CD4-positive, alpha-beta T cell treated with Interleukin-2 at 100 ng/mL for 4 hours (primary cell): Measurements from ENCODE around the gene PIRT.

Experiments used
- DNase-seq: peaks from one replicate; pipeline ENCODE4 v3.0.0-alpha.2; 2020; ENCODE audit warnings: low spot score

The PIRT gene

DNA sequence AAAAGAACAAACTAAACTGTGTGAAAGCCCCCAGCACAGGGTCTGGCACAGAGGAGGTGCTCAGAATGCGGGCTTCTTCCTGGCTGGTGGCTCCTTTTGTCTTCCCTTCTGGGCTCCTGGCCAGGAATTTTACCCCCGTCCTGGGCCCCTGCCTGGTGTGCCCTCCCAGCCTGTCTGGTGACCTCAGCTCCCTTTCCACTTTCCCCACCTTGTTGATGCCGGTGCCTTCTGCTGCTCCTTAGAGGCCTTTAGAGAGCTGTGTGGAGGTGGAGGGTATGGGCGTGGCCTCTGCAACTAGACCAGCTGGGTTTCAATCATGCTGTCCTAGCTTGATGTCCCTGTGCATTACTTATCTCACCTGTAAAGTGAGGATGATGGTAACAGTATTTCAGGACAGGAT, 16.8 kb downstream of the PIRT start:
- DNase-seq: no peak

DNA sequence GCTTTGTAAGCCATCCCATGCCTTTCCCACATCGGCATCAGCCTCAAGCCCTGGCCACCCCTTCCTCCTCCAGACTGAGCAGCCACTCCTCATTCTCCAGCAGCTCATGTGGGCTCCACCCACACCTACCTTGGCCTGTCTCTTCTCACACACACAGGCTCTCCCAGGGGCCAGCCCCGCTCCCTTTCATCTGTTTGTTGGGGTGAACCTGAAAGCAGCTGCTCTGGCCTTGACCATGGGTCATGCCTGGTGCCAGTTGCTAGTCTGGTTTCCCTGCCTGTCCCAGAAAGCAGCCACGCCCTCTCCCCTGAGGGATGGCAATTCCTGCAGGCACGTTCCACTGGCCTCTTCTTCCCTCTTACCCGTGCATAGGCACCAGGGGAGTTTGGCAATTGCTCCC, 22.6 kb downstream of the PIRT start:
- no peak for DNase-seq

DNA sequence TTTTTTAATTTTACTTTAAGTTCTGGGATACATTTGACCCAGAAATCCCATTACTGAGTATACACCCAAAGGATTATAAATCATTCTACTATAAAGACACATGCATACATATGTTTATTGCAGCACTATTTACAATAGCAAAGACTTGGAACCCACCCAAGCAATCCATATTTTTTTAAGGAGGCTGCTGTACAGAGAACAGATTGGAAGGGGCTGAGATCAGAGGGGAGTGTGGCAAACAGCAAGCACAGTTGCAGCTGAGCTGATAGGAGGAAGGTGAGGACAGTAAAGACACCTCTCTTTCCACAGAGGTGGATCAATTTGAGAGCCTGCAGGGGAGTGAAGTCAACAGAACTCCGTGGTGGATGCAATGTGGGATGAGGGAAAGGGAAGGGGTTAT, 23.8 kb downstream of the PIRT start:
- no peak for DNase-seq

DNA sequence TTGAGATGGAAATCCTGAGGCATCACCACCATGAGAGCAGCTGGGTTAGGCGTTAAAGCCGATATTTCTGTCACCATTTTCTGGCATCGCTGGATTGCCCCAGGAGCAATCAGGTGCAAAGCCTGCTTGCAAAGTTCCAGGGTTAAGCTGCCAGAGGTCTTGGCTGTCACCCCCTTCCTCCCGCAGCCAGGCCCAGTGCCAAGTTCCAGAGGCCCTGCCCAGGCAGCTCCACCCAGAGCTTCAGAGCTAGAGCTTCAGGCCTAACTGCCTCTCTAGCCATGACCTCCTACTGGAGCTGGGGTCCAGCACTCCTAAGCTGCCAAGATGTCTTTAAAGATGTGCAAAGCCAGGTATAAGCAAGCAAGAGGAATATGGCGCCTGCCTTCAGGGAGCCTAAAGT, 25.2 kb downstream of the PIRT start:
- DNase-seq: no peak

DNA sequence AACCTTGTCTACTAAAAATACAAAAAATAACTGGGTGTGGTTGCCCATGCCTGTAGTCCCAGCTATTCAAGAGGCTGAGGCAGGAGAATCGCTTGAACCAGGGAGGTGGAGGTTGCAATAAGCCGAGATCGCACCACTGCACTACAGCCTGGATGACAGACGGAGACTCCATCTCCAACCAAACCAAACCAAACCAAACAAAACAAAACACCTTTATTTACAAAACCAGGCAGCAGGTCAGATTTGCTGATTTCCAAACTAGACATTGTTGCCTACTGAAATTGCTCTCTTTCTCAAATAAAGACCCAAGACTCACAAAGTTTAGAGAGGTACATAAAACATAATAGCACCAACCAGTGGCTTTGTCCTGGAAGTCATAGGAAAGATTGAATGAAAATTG, 28.3 kb downstream of the PIRT start:
- DNase-seq: no peak

DNA sequence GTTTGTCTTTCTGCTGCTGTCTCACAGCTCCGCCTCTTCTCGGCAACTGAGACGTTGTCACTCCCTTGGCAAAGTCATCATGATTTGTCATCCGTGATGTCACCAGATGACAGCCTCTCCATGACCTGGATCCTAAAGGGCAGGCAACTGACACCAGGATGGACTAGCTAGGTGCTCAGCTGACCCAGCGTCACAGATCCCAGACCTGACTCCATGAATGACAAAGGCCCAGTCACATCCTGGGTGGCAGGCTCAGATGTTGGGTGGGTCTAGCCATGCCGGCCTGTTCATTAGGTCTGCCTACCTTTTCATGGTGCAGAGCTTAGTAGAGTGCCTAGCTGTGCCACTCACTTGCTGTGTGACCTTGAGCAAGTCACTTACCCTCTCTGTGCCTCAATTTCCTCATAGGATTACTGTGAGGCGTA, 30.2 kb downstream of the PIRT start:
- no peak for DNase-seq

DNA sequence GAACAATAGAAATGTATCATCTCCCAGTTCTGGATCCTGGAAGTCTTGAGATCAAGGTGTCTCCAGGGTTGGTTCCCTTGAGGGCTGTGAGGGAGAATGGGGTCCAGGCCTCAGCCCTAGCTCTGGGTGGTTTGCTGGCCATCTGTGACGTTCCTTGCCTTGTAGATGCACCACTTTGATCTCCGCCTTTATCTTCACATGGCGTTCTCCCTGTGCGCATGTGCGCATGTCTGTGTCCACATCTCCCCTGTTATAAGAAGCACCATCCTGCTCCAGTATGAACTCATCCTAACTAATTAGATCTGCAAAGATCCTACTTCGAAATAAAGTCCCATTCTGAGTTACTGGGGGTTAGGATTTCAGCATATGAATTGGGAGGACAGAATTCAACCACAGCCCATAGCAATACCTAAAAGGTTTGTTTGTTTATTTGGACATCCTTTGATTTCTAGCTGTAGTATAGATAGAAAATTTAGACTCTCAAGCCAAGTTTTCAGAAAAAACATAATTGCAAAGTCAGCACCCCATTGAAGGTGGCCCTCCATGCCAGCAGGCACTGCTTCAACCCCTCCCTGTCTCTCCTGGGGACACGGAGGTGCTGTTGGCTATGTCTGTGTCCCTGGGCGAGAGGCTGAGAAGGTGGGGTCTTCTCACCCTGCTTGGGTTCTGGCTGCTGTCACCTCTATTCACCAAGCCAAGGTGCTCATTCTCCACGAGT, 31.2 kb downstream of the PIRT start:
- no peak for DNase-seq

DNA sequence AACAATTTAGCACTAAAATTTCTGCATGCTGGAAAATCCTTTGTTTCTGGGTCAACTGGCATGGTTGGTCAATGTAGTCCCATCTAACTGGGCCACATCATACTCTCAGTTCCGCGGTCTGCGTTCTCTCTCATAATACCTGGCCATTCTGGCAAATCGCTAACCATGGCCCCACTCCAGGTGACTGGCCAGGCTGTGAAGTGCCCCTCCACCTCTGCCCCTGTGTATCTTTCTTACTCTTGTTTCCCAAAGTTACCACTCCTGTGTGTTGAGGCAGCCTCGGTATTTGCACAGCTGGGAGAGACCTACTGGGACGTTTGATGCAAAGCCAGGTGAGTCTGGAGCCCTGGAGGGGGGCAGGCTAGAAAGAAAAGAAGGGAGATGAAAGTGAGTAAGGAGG, 32.0 kb downstream of the PIRT start:
- DNase-seq: no peak

DNA sequence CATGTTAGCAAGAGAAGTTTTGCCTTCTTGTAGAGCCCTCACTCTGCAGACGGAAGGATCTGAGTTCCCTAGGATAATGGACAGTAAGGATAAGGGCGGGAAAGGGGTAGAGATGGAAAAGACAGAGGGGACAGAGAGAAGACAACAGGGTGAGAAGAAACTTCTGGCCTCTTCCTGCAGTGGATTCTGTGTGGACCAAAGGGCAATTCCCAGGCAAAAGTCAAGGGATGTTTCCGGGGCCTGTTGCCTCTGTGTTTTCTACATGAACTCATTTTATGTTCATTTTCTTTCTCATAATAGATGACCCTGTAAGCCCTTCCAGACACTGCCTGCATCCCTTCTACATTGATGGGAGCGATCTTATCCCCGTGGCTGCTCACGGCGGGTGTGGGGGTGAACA, 33.3 kb downstream of the PIRT start:
- no peak for DNase-seq

DNA sequence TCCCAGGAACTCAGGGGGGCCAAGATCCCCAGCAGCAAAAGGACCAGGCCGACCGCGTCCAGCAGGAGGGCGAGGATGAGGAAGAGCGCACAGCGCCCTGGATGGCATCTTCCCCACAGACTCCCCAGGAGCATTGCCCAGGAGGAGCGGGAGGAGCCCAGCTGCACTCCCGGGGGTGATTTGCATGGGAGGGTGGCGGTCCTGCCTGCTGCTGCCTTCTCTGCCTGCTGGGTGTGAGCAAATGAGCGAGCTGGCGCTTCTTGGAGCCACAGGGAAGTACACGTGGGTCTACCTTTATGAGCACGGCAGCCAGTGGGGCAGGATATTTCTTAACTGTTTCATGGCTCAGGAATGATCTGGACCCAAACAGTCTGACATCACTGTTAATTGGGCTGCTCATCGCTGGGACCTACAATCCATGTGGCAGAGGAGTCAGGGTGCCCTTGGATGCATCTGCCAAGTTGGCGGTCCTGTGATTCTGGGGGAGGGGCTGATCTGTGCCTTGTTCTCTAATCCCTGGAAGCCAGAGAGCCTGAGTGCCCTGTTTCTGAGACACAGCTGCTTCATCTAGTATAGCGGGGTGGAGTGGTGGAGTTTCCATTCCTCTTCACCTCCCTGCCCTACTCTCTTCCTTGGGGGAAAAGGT, 33.9 kb downstream of the PIRT start, which contains the start of gene TMEM238L:
TMEM238L (minus strand) TSS at position 270 of the 646 bp plus-strand sequence; CDS start at position 134, 136 bp downstream.
- DNase-seq: no peak

DNA sequence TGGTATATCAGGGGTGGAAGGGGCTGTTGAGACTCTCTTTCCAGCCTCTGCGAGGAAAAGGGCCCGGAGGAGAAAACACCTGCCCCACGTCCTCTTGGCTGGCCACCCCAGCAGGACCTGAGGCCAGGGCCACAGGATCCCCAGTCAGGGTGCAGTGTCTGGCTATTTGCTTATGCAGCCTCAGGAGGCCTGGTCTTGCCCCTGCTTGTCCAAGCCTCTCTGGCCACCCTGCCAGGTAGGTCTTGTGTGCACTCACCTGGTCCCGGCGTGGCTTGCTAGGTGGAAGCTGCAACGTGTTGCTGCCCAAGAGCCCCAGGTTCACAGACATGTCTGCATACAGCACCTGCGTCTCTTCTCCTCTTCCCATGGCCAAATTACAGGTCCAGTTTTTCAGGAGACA, 34.5 kb downstream of the PIRT start:
- no peak for DNase-seq

DNA sequence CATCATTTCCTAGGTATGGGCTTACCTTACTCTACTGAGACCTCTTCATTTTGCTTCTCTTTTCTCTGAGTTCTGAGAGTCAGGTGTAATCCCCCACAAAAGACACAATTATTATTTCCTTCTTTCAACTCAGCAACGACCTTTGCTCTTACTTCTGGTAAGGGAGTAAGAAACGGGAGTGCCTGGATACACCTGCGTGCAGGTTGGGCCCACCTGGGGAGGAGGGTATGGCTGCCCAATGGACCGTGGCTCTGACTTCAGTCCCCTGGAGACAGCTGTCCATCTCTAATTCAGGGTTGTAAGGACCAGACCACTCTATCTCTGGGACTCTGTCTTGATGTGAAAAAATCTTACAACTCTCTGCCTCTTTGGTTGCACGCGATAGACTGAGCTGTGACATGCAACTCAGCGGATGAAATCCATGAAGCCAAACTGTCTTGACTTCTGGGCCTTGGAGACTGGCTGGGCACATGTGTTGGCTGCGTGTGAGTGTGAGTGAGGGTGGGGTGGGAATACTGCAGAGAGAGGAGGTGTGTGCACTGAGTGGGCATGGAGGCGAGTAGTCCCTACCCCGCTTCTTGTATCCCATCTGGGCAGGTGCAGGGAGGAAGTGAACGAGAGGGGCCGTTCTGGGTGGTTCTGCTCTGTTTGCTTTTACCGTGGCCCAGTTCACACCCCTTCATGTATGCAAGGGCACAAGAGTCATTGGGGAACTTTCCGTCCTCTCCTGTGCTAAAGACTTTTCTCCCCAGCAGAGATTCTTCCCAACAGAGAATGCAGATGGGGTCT, 35.2 kb downstream of the PIRT start:
- no peak for DNase-seq

DNA sequence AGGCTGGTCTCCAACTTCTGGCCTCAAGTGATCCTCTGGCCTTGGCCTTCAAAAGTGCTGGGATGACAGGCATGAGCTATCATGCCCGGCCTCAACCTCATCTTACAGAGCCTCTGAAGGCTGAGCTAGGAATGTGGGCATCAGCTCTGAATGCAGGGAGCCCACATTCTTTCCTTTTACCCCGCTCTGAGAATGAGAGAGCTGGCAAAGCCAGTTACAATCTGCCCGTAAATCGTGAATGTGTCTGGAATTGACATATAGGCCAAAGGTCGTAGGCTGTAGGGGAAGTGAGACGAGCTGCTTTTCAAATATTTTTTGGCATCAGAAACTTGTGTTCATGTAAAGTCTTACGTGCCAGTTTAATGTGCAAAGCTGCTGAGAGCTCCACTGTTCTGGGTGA, 38.5 kb downstream of the PIRT start:
- DNase-seq: no peak

DNA sequence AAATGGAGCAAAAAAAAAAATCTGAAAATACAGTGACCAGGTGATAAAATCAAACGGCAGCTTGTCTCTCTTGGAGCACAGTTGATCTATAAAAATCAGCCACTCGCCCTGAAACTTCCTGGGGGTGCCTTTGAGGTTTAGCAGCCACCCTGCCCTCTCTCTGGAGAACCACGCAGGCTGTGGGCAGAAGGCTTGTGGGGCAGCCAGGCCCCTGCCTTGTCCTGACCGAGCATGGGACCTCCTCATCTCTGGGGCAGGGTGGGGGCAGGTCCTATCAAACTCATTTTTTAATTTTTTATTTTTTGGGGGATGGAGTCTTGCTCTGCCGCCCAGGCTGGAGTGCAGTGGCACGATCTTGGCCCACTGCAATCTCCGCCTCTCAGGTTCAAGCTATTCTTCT, 39.0 kb downstream of the PIRT start:
- no peak for DNase-seq

DNA sequence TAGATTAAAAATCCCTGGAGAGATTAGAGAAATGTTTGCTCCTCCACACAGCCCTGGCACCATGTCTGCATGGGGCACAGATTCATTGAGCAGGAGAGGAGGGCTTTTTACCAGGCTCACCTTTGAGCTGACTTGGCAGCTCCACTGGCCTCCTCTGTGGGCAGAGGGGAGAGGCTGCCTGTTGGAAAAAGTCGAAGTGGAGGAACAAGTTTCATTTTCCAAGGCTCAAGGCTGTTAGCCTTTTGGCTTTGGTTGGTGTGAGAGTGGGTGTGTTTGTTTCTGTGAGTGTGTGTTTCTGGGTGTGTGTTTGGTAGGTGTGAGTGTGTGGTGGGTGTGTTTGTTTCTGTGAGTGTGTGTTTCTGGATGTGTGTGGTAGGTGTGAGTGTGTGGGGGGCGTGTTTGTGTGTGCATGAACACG, 39.5 kb downstream of the PIRT start:
- no peak for DNase-seq

DNA sequence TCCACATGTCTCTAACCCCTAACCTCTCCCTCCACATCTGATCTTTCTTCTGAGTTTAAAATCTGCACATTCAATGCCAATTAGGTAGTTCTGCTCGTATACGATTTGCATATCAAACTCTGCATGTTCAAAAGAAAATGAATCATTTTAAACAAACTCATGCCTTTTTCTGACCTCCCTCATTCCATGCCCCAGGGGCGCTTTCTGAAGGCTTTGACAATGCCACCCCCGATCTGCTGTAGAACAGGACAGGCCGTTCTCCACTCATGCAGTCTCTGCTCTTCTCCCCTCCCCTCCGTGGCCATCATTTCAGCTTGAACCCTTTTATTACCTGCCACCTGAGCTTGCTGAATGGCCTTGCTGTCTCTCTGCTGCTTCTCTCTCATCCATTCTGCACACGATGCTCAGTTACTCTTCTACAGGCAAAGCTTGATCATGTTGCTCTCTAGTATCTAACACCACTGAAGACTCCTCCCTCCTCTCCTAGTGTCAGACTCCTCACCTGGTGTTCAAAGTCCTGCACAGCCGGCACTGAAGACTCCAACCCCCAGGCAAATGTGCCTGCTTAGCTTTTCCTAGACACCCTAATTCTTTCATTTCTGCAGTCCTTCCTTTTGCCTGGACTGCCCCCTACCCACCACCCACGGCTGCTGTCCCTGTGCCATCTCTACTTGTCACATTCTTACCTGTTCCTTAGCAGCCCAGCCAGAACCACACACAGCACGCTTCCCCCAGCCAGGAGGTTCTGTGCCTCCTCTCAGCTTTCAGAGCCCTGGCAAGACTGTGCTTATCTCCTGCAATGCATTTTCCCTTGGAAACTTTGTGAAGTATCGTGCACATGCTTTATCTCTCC, 40.2 kb downstream of the PIRT start:
- no peak for DNase-seq

DNA sequence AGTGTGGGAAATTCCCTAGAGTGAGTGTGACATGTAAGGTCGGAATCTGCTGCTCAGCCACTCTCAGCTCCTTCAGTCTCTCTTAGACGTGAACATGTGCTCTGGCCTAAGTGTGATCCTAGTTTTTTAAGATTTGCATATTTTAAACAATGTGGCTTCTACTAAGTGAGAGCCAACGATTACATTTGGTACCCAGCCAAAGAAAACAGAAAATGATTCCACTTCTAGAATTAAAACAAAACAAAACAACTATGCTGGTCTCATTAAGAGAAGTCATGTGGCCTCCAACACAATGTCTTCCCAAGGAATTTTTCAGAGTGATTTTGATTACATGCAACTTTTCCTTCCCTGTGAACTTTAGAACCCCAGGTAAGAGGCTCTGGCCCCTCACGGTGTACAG, 44.1 kb downstream of the PIRT start:
- no peak for DNase-seq

DNA sequence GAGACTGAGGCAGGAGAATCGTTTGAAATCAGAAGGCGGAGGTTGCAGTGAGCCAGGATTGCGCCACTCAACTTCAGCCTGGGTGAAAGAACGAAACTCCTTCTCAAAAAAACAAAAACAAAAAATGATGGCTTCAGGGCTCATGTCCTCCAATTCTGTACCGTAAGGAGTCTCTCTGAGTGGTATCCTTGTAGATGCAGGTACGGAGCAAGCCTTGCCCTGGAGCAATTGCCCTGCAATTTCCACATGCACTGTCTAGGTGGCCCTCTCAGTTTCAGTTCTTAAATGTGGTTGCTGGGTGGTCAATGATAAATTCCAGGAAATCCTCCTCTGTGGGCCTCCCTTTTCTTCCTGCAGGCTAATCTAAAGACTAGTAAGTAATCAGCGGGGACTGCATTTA, 44.6 kb downstream of the PIRT start:
- DNase-seq: no peak

DNA sequence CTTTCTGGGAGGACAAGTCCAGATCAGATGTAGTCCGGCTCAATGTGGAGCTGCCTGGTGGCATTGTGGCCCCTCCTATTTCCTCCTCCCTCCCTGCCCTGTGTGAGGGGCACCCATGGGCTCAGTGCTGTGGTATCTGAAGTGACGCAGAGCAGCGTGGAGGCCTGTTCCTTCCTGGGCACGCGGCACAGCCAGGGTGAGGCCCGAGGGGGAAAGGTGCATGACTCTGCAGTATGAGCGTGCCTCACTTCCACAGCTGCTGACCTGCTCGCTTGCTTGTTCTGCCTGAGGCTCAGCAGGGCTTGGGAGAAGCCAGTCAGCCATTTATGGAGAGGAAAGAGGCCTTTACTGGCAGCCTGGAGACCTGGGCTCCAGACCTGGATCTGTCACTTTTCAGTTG, 45.7 kb downstream of the PIRT start:
- no peak for DNase-seq

DNA sequence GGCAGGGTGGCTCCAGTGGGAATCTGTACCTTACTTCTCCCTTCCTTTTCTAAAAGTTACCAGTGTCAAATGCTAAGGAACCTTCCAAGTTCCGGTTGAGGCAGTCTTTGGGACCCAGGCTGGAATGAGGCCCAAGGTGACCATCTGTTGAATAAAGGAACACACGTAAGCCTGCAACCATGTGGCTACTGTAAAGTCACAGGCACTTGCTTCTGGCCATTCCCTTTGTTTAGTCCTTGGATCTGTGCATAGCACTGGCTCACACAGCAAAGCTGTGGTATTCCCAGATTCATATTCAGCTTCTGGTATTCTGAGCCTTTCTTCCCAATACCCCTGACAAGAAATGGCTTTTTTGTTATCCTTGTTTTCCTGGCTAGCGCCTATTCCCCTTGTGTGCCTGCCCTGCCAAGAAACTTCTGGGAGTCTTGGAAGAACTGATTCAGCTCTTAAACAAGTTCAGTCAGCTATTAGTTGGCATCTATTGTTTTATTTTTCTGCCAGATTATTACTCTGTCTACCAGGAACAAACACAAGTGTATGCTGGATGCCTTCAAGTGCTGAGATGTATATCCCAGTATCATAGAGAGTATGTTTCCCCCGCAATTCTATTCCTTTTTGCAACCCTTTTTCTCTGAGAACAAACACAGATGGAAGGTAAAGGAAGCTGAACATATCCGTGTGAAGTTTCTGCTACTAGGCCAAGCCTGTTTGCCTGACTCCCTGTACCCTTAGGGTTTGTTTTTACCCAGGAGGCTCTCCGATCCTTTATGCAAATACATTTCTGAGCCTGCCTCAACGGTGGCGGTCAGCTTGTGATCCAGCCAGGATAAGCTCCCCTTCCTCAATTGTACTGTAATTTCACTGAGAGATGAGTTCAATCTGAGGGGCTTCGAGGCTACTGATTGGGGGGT, 47.1 kb downstream of the PIRT start:
- DNase-seq: no peak

DNA sequence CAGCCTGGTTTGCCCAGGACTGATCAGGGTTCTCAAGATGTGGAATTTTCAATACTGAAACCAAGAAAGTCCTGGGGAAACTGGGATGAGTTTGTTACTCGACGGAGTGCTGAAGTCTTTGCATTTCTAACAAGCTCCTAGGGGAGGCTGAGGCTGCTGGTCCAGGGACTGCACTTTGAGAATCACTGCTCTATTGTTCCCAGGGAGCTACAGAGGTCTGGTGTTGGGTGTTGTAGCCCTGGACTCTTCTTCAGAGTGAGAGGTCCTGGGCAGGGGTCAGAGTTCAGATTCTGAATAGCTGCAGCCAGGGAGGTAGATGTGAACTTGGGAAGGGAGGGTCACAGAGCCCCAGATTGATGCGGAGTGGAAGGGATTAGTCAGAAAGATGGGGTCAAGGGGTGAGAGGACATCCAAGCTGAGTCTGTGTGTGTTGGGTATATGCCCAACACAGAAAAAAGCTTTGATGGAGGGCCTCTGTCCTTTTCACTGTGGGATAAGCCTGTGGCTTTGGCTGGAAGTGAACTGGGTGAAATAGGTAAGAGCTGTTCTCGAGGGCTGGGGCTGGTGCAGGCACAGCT, 48.1 kb downstream of the PIRT start:
- no peak for DNase-seq
